CD4-positive, alpha-beta T cell (primary cell): ENCODE results near the gene PPDPF. TPM values are rescaled to one million over a fixed set of nuclear protein-coding genes. Genes with fewer than 3 reads are reported as not detected.

ENCODE experiments used
- ATAC-seq: fragments of 200-7000 bp; cut with Tn5 transposase; one replicate; pipeline ENCODE4 v1.10.0; 2022; ENCODE audit warnings: mild to moderate bottlenecking; ENCODE audit not compliant: poor library complexity
- CTCF ChIA-PET: fragments of 350-600 bp; sonication (Branson Sonifier 250); formaldehyde crosslinking; loops from one replicate; lab custom pipeline; 2021; ENCODE audit warnings: antibody characterized with exemption, inconsistent platforms; lab: Charles Lee
- POLR2A ChIA-PET: fragments of 350-600 bp; sonication (Branson Sonifier 250); formaldehyde crosslinking; loops from one replicate; lab custom pipeline; 2021; ENCODE audit warnings: antibody characterized with exemption, inconsistent platforms; lab: Charles Lee
- DNase-seq, 14 experiments: peaks; one replicate each; pipeline ENCODE4 v3.0.0-alpha.2; 2013 to 2020; ENCODE audit warnings: mixed read lengths in 2 of 14
- H3K27ac ChIP-seq, 2 donors: one replicate each; pipeline versions ENCODE4 v1.5.1 to v1.7.0; 2013; ENCODE audit warnings: low read length in 2 of 2, low read depth in 1 of 2, mild to moderate bottlenecking in 1 of 2
- H3K27me3 ChIP-seq, 2 experiments: 1 replicate in 1 of 2; 2 replicates in 1 of 2; pipeline versions ENCODE4 v1.6.1 to v1.7.0; 2013; ENCODE audit warnings: low read length in 2 of 2, control low read depth in 1 of 2, mild to moderate bottlenecking in 1 of 2, moderate library complexity in 1 of 2; ENCODE audit not compliant: insufficient read depth in 2 of 2, control insufficient read depth in 1 of 2
- H3K36me3 ChIP-seq: one replicate; pipeline ENCODE4 v1.6.1; 2013; ENCODE audit warnings: low read length, control low read depth; ENCODE audit not compliant: insufficient read depth
- H3K4me1 ChIP-seq: one replicate; pipeline ENCODE4 v1.6.1; 2013; ENCODE audit warnings: low read length, control low read depth; ENCODE audit not compliant: insufficient read depth
- H3K4me3 ChIP-seq: one replicate; pipeline ENCODE4 v1.5.1; 2013; ENCODE audit warnings: mild to moderate bottlenecking, low read length, moderate library complexity
- H3K9me3 ChIP-seq, 2 experiments: 1 replicate in 1 of 2; 2 replicates in 1 of 2; pipeline versions ENCODE4 v1.6.1 to v1.7.0; 2013; ENCODE audit warnings: low read length in 2 of 2, mild to moderate bottlenecking in 2 of 2, control low read depth in 1 of 2, moderate library complexity in 1 of 2; ENCODE audit not compliant: control insufficient read depth in 1 of 2, insufficient read depth in 1 of 2
- H3K27ac Mint-ChIP-seq: one replicate; pipeline ENCODE4 v1.8.0; 2020; ENCODE audit warnings: mixed read lengths
- H3K27me3 Mint-ChIP-seq: one replicate; pipeline ENCODE4 v1.8.0; 2021; ENCODE audit warnings: mixed read lengths
- H3K36me3 Mint-ChIP-seq: one replicate; pipeline ENCODE4 v1.8.0; 2021; ENCODE audit warnings: low read depth, mixed read lengths
- H3K4me1 Mint-ChIP-seq: one replicate; pipeline ENCODE4 v1.8.0; 2021; ENCODE audit warnings: low read depth, mixed read lengths
- H3K4me3 Mint-ChIP-seq: one replicate; pipeline ENCODE4 v1.8.0; 2020; ENCODE audit warnings: mild to moderate bottlenecking, mixed read lengths
- H3K9me3 Mint-ChIP-seq: one replicate; pipeline ENCODE4 v1.8.0; 2020; ENCODE audit warnings: mixed read lengths
- intact Hi-C, 2 experiments: fragments of 100-400 bp; cut with DNase I in 1 of 2; cut with micrococcal nuclease in 1 of 2; formaldehyde crosslinking; loops; one replicate each; pipeline versions ENCODE4 v1.15.1 to v1.9.0; 2023 to 2025; cut with DNase I, micrococcal nuclease
- total RNA-seq, 174 experiments: library from RNA in 2 of 174; stranded (reverse) in 2 of 174; gene quantifications; one replicate each; pipeline ENCODE4 v1.2.3 and lab custom pipeline; 2021 to 2026
- TF ChIP-seq, protein P1 (sequence below): fragments of 200-600 bp; IDR thresholded peaks from one replicate; pipeline ENCODE4 v1.8.0; 2022; ENCODE audit warnings: antibody characterized with exemption, mild to moderate bottlenecking

PPDPF gene
- total RNA-seq, 2 experiments from 2014 or later, result 249 to 251 TPM

DNA sequence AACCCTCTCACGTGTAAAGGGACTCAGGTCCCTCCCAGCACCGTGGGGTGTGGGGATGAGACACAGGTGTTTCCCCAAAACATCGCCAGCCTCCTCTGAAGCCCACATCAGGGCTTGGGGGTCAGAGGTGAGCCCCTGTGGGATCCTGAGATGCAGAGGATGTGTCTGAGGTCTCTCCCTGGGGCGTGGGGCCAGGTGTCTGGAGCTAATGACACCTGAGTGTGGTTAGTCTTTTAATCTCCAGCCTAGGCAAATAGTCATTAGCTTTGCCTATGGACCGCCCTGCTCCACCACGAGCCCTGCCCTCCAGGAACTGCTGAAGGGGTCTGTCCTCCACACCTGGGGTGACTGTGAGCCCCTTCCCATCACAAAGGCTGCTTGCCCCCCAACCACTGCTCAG, 25.2 kb downstream of the PPDPF start:
- DNase-seq, result no peak

DNA sequence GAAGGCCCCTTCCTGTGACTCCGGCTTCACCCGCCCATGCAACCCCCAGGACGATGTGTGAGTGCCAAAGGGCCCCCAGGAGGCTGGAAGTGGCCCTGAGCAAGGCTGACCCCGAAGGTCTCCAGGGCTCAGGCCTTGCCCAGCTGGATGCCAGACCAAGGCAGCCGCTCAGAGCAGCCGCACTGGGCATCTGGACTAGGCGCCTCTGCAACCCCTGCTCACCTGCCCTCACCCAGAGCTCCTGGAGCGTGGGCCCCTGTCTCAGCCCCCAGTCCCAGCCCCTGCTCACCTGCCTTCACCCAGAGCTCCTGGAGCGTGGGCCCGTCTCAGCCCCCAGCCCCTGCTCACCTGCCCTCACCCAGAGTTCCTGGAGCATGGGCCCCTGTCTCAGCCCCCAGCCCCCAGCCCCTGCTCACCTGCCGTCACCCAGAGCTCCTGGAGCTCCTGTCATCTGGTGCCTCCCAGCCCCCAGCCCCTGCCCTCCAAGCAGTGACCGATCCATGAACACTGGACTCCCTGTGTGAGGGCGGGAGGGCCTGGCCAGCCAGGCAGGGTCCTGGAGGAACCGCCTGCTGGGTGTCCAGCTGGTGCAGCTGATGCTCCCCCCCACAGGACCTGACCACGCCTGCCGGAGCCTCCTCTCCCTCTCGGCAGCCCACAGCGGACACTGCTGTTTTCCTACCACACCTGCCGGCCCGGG, 25.8 kb downstream of the PPDPF start:
- CTCF ChIA-PET, result no interaction called here
- Histone ChIP-seq H3K4me1 (peaks cover 11% of the 10 kb centered on the region), H3K9me3 (no peaks in the 10 kb centered on the region), H3K36me3 (no peaks in the 10 kb centered on the region), H3K27ac (no peak overlapping the region), H3K27me3 (peaks cover 3 to 5% of the 10 kb centered on the region in 2 experiments), H3K4me3 (no peak overlapping the region)
- TF ChIP-seq, protein P1, sequence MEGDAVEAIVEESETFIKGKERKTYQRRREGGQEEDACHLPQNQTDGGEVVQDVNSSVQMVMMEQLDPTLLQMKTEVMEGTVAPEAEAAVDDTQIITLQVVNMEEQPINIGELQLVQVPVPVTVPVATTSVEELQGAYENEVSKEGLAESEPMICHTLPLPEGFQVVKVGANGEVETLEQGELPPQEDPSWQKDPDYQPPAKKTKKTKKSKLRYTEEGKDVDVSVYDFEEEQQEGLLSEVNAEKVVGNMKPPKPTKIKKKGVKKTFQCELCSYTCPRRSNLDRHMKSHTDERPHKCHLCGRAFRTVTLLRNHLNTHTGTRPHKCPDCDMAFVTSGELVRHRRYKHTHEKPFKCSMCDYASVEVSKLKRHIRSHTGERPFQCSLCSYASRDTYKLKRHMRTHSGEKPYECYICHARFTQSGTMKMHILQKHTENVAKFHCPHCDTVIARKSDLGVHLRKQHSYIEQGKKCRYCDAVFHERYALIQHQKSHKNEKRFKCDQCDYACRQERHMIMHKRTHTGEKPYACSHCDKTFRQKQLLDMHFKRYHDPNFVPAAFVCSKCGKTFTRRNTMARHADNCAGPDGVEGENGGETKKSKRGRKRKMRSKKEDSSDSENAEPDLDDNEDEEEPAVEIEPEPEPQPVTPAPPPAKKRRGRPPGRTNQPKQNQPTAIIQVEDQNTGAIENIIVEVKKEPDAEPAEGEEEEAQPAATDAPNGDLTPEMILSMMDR, result no peak
- POLR2A ChIA-PET, result interaction anchor here (0.5 to 1.2 kb wide), 3 partner anchors 9 to 112 kb away, joined by 3 to 4 read pairs (median 3); partner anchors contain the start of genes PTK6 and RTEL1
- Mint-ChIP-seq H3K9me3 (no peaks in the 10 kb centered on the region), H3K27me3 (no peaks in the 10 kb centered on the region), H3K36me3 (no peaks in the 10 kb centered on the region), H3K4me3 (no peak overlapping the region), H3K4me1 (peaks cover 5% of the 10 kb centered on the region), H3K27ac (no peak overlapping the region)
- no peak for DNase-seq
- intact Hi-C loops, result no loop called here
- no peak for ATAC-seq

More for the DNA sequence above, 25.2 kb downstream of the PPDPF start:
- ChIA-PET POLR2A (interaction anchor here (0.5 to 1.6 kb wide), 4 partner anchors 8 to 112 kb away, joined by 3 to 4 read pairs (median 3); partner anchors contain the start of genes GMEB2, PTK6 and RTEL1), CTCF (no interaction called here)
- Histone ChIP-seq H3K27me3 (peaks cover 3 to 5% of the 10 kb centered on the region in 2 experiments), H3K9me3 (no peaks in the 10 kb centered on the region), H3K4me3 (no peak overlapping the region), H3K4me1 (peaks cover 11% of the 10 kb centered on the region), H3K27ac (no peak overlapping the region), H3K36me3 (no peaks in the 10 kb centered on the region)
- TF ChIP-seq, protein P1, result no peak
- no peak overlapping the region for H3K4me3 Mint-ChIP-seq
- H3K27me3 Mint-ChIP-seq, result no peaks in the 10 kb centered on the region
- ATAC-seq, result no peak
- intact Hi-C loops, result no loop called here
- H3K36me3 Mint-ChIP-seq, result no peaks in the 10 kb centered on the region
- H3K27ac Mint-ChIP-seq, result no peak overlapping the region
- H3K9me3 Mint-ChIP-seq, result no peaks in the 10 kb centered on the region
- no peaks in the 10 kb centered on the region for H3K4me1 Mint-ChIP-seq

DNA sequence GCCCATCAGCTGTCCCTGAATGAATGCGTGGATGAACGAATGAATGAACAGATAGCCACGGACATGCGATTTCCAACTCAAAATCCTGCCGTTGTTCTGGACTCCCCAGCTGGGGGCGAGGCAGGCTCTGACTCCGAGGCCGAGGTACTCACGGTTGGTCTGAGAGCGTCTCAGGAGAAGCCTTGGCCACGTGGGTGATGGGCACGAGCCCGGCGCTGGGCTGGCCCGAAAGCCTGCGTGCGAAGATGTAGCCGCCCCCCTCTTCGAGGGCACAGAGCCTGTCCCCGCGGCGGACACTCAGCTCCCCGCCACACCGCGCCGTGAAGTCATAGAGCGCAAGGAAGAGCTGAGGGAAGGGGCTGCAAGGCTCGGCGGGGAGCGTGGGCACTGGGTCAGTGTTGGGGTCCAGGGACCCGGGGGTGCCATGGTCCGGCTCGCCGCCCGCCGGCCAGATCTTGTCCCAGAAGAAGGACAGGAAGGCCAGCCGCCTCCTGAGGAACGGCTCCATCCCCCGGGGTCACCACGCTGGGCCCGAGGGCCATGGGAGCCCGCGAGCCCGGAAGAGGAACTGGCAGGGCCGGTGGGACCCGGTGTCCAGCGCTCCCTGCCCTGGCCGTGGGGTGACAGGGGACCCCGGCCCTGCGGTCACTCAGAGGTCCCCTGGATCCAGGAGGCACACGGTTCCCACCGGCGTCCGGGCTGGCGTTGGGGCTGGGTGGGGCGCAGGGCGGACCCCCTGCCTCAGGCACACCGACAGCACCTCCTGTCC, 26.6 kb downstream of the PPDPF start:
- intact Hi-C loops, result no loop called here

More for the DNA sequence above, 26.6 kb downstream of the PPDPF start:
- DNase-seq (no peak), ATAC-seq (no peak)
- no peaks in the 10 kb centered on the region for H3K9me3 ChIP-seq
- peaks cover 3 to 5% of the 10 kb centered on the region in 2 experiments for H3K27me3 ChIP-seq
- H3K4me1 ChIP-seq, result peaks cover 15% of the 10 kb centered on the region
- ChIA-PET CTCF (no interaction called here), POLR2A (interaction anchor here (1.1 to 1.2 kb wide), 2 partner anchors 9 to 26 kb away, joined by 3 to 4 read pairs; partner anchors contain the start of gene PTK6)
- TF ChIP-seq, protein P1, result no peak
- H3K4me3 ChIP-seq, result no peak overlapping the region
- Mint-ChIP-seq H3K27ac (no peak overlapping the region), H3K9me3 (no peaks in the 10 kb centered on the region), H3K4me3 (no peak overlapping the region), H3K36me3 (no peaks in the 10 kb centered on the region), H3K27me3 (no peaks in the 10 kb centered on the region), H3K4me1 (peaks cover 7% of the 10 kb centered on the region)
- H3K36me3 ChIP-seq, result no peaks in the 10 kb centered on the region
- H3K27ac ChIP-seq, result no peak overlapping the region
